Fibroblast of pulmonary artery (primary cell): ENCODE results near the gene SPATA31E1.
"Not testable (repeated sequence)": the region's sequence is repeated elsewhere in the genome, so short reads cannot be mapped to it uniquely, and the experiment has no call there.

Source experiments
- DNase-seq: peaks from one replicate; pipeline ENCODE4 v3.0.0-alpha.2; 2010; ENCODE audit warnings: low read depth
- H3K4me3 ChIP-seq: replicated peaks from 2 replicates; pipeline ENCODE4 v1.5.1; 2011; ENCODE audit warnings: low read depth, mild to moderate bottlenecking, control low read depth, low read length, moderate library complexity
- TF ChIP-seq, protein P1 (sequence below): IDR thresholded peaks from 2 replicates; pipeline ENCODE4 v1.5.1; 2011; ENCODE audit warnings: mild to moderate bottlenecking, control low read depth, low read length, inconsistent platforms; ENCODE audit errors: missing control alignments

Gene SPATA31E1

DNA sequence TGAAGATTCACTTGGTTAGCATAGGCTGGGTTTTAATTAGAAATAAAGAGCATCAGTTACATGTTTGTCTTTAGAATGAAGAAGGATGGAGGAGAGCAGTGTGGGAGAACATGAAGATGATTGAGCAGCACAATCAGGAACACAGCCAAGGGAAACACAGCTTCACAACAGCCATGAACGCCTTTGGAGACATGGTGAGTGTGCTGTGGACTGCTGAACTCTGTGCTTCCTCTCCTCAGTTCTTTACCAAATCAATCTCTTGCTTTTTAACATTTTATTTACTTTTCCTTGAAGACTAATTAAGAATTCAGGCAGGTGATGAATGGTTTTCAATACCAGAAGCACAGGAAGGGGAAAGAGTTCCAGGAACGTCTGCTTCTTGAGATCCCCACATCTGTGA lies 38.2 kb upstream of the SPATA31E1 start:
- no peak overlapping the region for H3K4me3 ChIP-seq
- peak; percentile 13 for DNase-seq
- TF ChIP-seq, protein P1, sequence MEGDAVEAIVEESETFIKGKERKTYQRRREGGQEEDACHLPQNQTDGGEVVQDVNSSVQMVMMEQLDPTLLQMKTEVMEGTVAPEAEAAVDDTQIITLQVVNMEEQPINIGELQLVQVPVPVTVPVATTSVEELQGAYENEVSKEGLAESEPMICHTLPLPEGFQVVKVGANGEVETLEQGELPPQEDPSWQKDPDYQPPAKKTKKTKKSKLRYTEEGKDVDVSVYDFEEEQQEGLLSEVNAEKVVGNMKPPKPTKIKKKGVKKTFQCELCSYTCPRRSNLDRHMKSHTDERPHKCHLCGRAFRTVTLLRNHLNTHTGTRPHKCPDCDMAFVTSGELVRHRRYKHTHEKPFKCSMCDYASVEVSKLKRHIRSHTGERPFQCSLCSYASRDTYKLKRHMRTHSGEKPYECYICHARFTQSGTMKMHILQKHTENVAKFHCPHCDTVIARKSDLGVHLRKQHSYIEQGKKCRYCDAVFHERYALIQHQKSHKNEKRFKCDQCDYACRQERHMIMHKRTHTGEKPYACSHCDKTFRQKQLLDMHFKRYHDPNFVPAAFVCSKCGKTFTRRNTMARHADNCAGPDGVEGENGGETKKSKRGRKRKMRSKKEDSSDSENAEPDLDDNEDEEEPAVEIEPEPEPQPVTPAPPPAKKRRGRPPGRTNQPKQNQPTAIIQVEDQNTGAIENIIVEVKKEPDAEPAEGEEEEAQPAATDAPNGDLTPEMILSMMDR, result no peak

DNA sequence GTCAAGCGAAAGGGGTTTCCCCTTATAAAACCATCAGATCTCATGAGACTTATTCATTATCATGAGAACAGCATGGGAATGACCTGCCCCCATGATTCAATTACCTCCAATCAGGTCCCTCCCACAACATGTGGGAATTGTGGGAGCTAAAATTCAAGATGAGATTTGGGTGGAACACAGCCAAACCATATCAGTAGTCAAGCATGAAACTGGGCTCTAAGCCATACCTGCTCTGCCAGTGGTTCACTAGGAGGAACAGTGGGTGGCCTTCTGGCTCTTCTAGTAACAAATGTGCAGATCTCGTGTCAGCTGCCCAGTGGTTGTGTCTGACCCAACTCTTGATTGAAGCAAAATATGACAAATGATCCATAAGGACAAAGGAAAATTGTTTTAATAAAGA lies 34.9 kb upstream of the SPATA31E1 start:
- H3K4me3 ChIP-seq, result not testable (repeated sequence)
- peak; percentile 16 for DNase-seq

DNA sequence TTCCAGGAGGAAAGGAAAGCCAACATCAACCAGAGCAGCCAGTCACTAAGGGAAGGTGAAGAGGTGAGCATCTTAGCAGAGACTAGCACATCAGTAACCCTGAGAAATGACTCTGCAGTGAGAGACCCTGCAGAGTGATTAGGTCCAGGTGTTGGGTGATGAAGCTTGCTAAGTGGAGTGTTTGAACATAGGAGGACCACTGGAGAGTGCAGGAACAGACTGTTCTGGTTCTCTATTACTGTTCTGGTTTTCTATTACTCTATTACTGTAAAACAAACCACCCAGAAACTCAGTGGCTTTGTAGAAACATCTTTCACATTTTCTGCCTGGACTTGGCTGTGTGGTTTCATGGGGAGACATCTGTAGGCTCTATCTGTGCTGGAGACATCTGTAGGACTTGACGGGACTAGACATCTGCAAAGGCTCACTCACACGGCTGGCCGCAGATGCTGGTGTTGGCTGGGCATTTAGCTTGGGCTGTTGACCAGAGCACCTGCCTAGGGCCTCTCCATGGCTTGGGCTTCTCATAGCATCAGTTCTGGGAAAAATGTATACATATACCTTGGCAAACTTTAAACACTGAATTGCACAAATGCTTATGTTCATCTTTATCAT lies 33.4 kb upstream of the SPATA31E1 start:
- TF ChIP-seq, protein P1, result no peak

GRCh38 chr9:87850391-87850790 lies 32.3 kb upstream of the SPATA31E1 start:
- TF ChIP-seq, protein P1, result no peak

More for the DNA sequence above, 33.4 kb upstream of the SPATA31E1 start:
- no peak for DNase-seq
- H3K4me3 ChIP-seq, result no peak overlapping the region

GRCh38 chr9:87851186-87851585 lies 31.5 kb upstream of the SPATA31E1 start:
- not testable (repeated sequence) for DNase-seq, H3K4me3 ChIP-seq

More at GRCh38 chr9:87850391-87850790, 32.3 kb upstream of the SPATA31E1 start:
- no peak overlapping the region for H3K4me3 ChIP-seq
- DNase-seq, result peak; percentile 29

DNA sequence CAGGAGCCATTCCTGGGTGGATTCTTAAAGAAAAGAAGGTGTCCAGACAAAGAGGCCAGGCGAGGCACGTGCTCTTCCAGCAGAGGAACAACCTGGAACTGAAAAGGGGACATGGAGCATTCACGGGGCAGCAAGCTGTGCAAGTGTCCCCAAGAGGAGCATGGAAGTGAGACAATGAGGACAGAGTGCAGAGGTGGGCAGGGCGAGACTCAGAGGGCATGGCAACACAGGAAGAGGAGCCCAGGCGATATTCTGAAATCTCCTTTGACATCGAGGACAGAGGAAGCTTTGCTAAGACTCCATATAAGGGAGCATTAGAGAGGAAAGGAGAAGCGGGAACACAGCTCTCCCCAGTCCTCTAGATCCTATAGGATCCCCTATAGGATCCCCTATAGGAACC lies 29.4 kb upstream of the SPATA31E1 start:
- H3K4me3 ChIP-seq, result no peak overlapping the region
- TF ChIP-seq, protein P1, result no peak
- DNase-seq, result no peak

DNA sequence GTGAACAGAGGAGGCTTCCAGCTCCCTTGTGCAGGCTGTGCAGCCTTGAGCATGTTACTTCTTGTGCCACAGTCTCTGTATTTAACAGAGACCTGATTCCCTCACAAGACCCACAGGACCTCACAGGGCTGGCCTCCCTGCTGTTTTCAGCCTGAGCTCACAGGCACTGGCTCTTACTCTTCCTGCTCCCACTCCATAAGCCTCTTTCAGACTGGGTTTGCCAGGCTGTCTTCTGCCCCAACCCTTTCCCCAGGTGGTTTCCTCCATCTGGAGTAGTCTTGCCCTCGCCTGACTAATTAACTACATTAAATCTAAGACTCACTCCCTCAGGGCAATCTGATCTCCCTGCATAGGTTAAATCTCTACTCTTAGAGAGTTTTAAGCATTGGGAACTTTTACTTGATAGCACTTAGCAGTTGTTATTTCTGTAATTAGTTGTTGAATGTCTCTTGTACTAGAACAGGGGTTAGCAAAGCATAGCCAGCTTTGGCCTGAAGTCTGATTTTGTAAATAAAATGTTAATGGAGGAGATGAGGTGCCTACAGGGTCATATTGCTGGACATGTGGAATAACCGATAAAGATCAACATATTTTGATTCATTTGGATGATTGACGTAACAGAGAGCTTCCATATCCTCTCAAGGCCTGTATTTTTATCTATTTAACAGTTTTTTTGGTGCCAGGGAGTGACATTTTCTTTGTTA lies 28.6 kb upstream of the SPATA31E1 start:
- DNase-seq, result no peak
- TF ChIP-seq, protein P1, result no peak

DNA sequence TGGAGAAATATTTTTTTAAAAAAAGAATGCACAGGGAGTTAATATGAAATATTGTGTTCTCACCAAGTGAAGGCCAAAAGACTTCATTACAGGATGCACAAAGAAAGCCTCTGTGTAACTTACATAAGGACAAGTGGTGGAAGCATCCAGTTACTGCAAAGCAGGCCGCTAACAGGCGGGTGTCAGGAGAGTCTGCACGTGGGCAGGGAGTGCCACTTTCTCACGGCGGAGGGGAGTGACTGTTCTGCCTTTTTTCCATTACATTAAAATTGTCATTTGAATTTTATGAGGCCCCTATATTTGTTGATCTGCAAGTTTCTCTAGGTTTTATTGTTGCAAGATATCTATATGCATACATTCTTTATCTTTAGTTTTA lies 28.1 kb upstream of the SPATA31E1 start:
- DNase-seq, result no peak
- TF ChIP-seq, protein P1, result no peak
- no peak overlapping the region for H3K4me3 ChIP-seq

More for the DNA sequence above, 28.6 kb upstream of the SPATA31E1 start:
- no peak overlapping the region for H3K4me3 ChIP-seq
